Activated T-helper 2 cell treated with anti-CD3 and anti-CD28 coated beads, Interferon-gamma antibody, Interleukin-2, Interleukin-4, amounts not matched to agents 10 μg/mL and 5 μg/mL and 100 μg/mL, durations not matched to agents 14 hours and 24 hours and 36 hours (primary cell): ENCODE data around the gene PCDHB1. TPM values are rescaled to one million over a fixed set of nuclear protein-coding genes. Genes with fewer than 3 reads are reported as not detected.
"Not testable (repeated sequence)": the region's sequence is repeated elsewhere in the genome, so short reads cannot be mapped to it uniquely, and the experiment has no call there.

Source experiments
- DNase-seq: peaks from one replicate; pipeline ENCODE4 v3.0.0; 2021; ENCODE audit warnings: low spot score
- H3K27ac Mint-ChIP-seq: one replicate; pipeline ENCODE4 v1.8.0; 2021; ENCODE audit warnings: mixed read lengths
- H3K27me3 Mint-ChIP-seq: one replicate; pipeline ENCODE4 v1.8.0; 2021; ENCODE audit warnings: low read depth, mixed read lengths
- H3K36me3 Mint-ChIP-seq: one replicate; pipeline ENCODE4 v1.8.0; 2021; ENCODE audit warnings: low read depth, mixed read lengths
- H3K4me1 Mint-ChIP-seq: one replicate; pipeline ENCODE4 v1.8.0; 2021; ENCODE audit warnings: low read depth, mixed read lengths
- H3K4me3 Mint-ChIP-seq: one replicate; pipeline ENCODE4 v1.8.0; 2021; ENCODE audit warnings: low read depth, mild to moderate bottlenecking, moderate library complexity, mixed read lengths
- H3K9me3 Mint-ChIP-seq: one replicate; pipeline ENCODE4 v1.8.0; 2021; ENCODE audit warnings: mixed read lengths
- intact Hi-C: fragments of 100-400 bp; cut with micrococcal nuclease; formaldehyde crosslinking; loops from one replicate; pipeline ENCODE4 v1.15.1; 2023
- total RNA-seq: library from RNA; stranded (reverse); gene quantifications from 2 replicates; pipeline ENCODE4 v1.2.3, GENCODE V29; 2022

PCDHB1 gene
- total RNA-seq, 1 donor from 2014 or later, result not detected

DNA sequence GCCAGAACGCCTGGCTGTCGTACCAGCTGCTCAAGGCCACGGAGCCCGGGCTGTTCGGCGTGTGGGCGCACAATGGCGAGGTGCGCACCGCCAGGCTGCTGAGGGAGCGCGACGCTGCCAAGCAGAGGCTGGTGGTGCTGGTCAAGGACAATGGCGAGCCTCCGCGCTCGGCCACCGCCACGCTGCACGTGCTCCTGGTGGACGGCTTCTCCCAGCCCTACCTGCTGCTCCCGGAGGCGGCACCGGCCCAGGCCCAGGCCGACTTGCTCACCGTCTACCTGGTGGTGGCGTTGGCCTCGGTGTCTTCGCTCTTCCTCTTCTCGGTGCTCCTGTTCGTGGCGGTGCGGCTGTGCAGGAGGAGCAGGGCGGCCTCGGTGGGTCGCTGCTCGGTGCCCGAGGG is 45.4 kb downstream of the PCDHB1 start:
- H3K4me1 Mint-ChIP-seq, H3K36me3 Mint-ChIP-seq, H3K27ac Mint-ChIP-seq, H3K4me3 Mint-ChIP-seq, intact Hi-C loops, DNase-seq, H3K27me3 Mint-ChIP-seq: not testable (repeated sequence)
- H3K9me3 Mint-ChIP-seq, result peaks cover 46% of the 10 kb centered on the region

GRCh38 chr5:141100243-141100805 is 49.1 kb downstream of the PCDHB1 start, which contains the start of gene PCDHB3:
Gene PCDHB3, plus strand, starts transcription at chr5:141100473. Its CDS starts 177 bp downstream, at chr5:141100650.
- Mint-ChIP-seq H3K36me3 (no peaks in the 10 kb centered on the region), H3K27ac (no peak within 1 kb of the TSS), H3K27me3 (no peaks in the 10 kb centered on the region), H3K9me3 (peaks cover 31% of the 10 kb centered on the region), H3K4me1 (peaks cover 3% of the 10 kb centered on the region), H3K4me3 (no peak within 1 kb of the TSS)
- no peak for DNase-seq
- intact Hi-C loops, result no loop called here

- H3K27ac Mint-ChIP-seq, result no peak overlapping the region
- H3K4me3 Mint-ChIP-seq, result no peak overlapping the region
- peaks cover 3% of the 10 kb centered on the region for H3K4me1 Mint-ChIP-seq
- no peaks in the 10 kb centered on the region for H3K27me3 Mint-ChIP-seq
- peaks cover 27% of the 10 kb centered on the region for H3K9me3 Mint-ChIP-seq
- intact Hi-C loops, result no loop called here
- no peaks in the 10 kb centered on the region for H3K36me3 Mint-ChIP-seq
- no peak for DNase-seq
These were observed 49.9 kb downstream of the PCDHB1 start for GRCh38 chr5:141101059-141101458.

GRCh38 chr5:141102070-141102469 is 50.9 kb downstream of the PCDHB1 start:
- H3K4me3 Mint-ChIP-seq, H3K27ac Mint-ChIP-seq, intact Hi-C loops, H3K36me3 Mint-ChIP-seq, H3K4me1 Mint-ChIP-seq, H3K27me3 Mint-ChIP-seq, DNase-seq: not testable (repeated sequence)
- peaks cover 29% of the 10 kb centered on the region for H3K9me3 Mint-ChIP-seq

GRCh38 chr5:141102471-141102870 is 51.3 kb downstream of the PCDHB1 start:
- H3K4me3 Mint-ChIP-seq, H3K36me3 Mint-ChIP-seq, DNase-seq, intact Hi-C loops, H3K4me1 Mint-ChIP-seq, H3K27ac Mint-ChIP-seq, H3K27me3 Mint-ChIP-seq: not testable (repeated sequence)
- H3K9me3 Mint-ChIP-seq, result peaks cover 33% of the 10 kb centered on the region

GRCh38 chr5:141105350-141105749 is 54.2 kb downstream of the PCDHB1 start:
- H3K27ac Mint-ChIP-seq, result no peak overlapping the region
- no peak for DNase-seq

More at GRCh38 chr5:141105350-141105749, 54.2 kb downstream of the PCDHB1 start:
- Mint-ChIP-seq H3K9me3 (peaks cover 25% of the 10 kb centered on the region), H3K36me3 (no peaks in the 10 kb centered on the region), H3K4me1 (peaks cover under 1% of the 10 kb centered on the region), H3K4me3 (no peak overlapping the region), H3K27me3 (no peaks in the 10 kb centered on the region)
- intact Hi-C loops, result no loop called here

Other genes starting within 250 kb of the PCDHB1 start
- gene PCDHA4, start 244.3 kb upstream of the PCDHB1 start, total RNA-seq, result not detected in 2 replicates
- not detected in 2 replicates for gene PCDHA5, start 229.8 kb upstream of the PCDHB1 start, total RNA-seq
- gene PCDHA6, start 223.4 kb upstream of the PCDHB1 start, total RNA-seq, result not detected in 2 replicates
- not detected in 2 replicates for gene PCDHA7, start 217.1 kb upstream of the PCDHB1 start, total RNA-seq
- gene PCDHA8, start 210.2 kb upstream of the PCDHB1 start, total RNA-seq, result not detected in 2 replicates
- not detected in 2 replicates for gene PCDHA9, start 203.0 kb upstream of the PCDHB1 start, total RNA-seq
- not detected in 2 replicates for gene PCDHA10, start 195.5 kb upstream of the PCDHB1 start, total RNA-seq
- not detected in 2 replicates for gene PCDHA11, start 182.4 kb upstream of the PCDHB1 start, total RNA-seq
- gene PCDHA12, start 176.1 kb upstream of the PCDHB1 start, total RNA-seq, result not detected in 2 replicates
- gene PCDHA13, start 169.2 kb upstream of the PCDHB1 start, total RNA-seq, result not detected in 2 replicates
- not detected in 2 replicates for gene PCDHAC1, start 125.1 kb upstream of the PCDHB1 start, total RNA-seq
- gene PCDHAC2, start 84.9 kb upstream of the PCDHB1 start, total RNA-seq, result not detected in 2 replicates
- gene PCDHB2, start 43.2 kb downstream of the PCDHB1 start, total RNA-seq, result 0.11 and 0.25 TPM in 2 replicates
- not detected in 2 replicates for gene PCDHB3, start 49.1 kb downstream of the PCDHB1 start, total RNA-seq
- gene PCDHB4, start 70.4 kb downstream of the PCDHB1 start, total RNA-seq, result not detected in 2 replicates
- not detected in 2 replicates for gene PCDHB5, start 83.8 kb downstream of the PCDHB1 start, total RNA-seq
- not detected in 2 replicates for gene PCDHB6, start 98.7 kb downstream of the PCDHB1 start, total RNA-seq
- 0.07 TPM in 1 of 2 replicates, not detected in the other for gene PCDHB7, start 121.3 kb downstream of the PCDHB1 start, total RNA-seq
- not detected in 2 replicates for gene PCDHB8, start 126.4 kb downstream of the PCDHB1 start, total RNA-seq
- not detected in 2 replicates for gene PCDHB16, start 131.0 kb downstream of the PCDHB1 start, total RNA-seq
- gene PCDHB9, start 135.8 kb downstream of the PCDHB1 start, total RNA-seq, result not detected in 2 replicates
- gene PCDHB10, start 141.0 kb downstream of the PCDHB1 start, total RNA-seq, result not detected in 2 replicates
- not detected in 2 replicates for gene PCDHB11, start 148.3 kb downstream of the PCDHB1 start, total RNA-seq
- not detected in 2 replicates for gene PCDHB12, start 157.3 kb downstream of the PCDHB1 start, total RNA-seq
- gene PCDHB13, start 162.5 kb downstream of the PCDHB1 start, total RNA-seq, result 0.02 TPM in 1 of 2 replicates, not detected in the other
- not detected in 2 replicates for gene PCDHB14, start 172.0 kb downstream of the PCDHB1 start, total RNA-seq
- not detected in 2 replicates for gene PCDHB15, start 194.0 kb downstream of the PCDHB1 start, total RNA-seq